CD4-positive, alpha-beta T cell treated with Interferon gamma for 1 hour (primary cell): ENCODE measurements around the gene BAZ2B.
"Not testable (repeated sequence)": the region's sequence is repeated elsewhere in the genome, so short reads cannot be mapped to it uniquely, and the experiment has no call there.

Experiments used
- DNase-seq: peaks from one replicate; pipeline ENCODE4 v3.0.0-alpha.2; 2020

BAZ2B gene

GRCh38 chr2:159456500-159457426 is 159.6 kb downstream of the BAZ2B start:
- no peak for DNase-seq

GRCh38 chr2:159455330-159455918 is 160.9 kb downstream of the BAZ2B start:
- DNase-seq: no peak

GRCh38 chr2:159454185-159454584 is 162.2 kb downstream of the BAZ2B start:
- DNase-seq: no peak

- no peak for DNase-seq
These were observed 166.2 kb downstream of the BAZ2B start for GRCh38 chr2:159450180-159450579.

- DNase-seq: no peak
These were observed 166.7 kb downstream of the BAZ2B start for GRCh38 chr2:159449504-159450124.

GRCh38 chr2:159446817-159447216 is 169.5 kb downstream of the BAZ2B start:
- no peak for DNase-seq

- no peak for DNase-seq
These were observed 170.1 kb downstream of the BAZ2B start for GRCh38 chr2:159446201-159446600.

- DNase-seq: no peak
These were observed 171.0 kb downstream of the BAZ2B start for GRCh38 chr2:159445307-159445706.

GRCh38 chr2:159444754-159445153 is 171.6 kb downstream of the BAZ2B start:
- DNase-seq: no peak

- no peak for DNase-seq
These were observed 174.0 kb downstream of the BAZ2B start for GRCh38 chr2:159442159-159442852.

GRCh38 chr2:159441182-159441581 is 175.2 kb downstream of the BAZ2B start:
- DNase-seq: no peak

GRCh38 chr2:159439421-159439820 is 176.9 kb downstream of the BAZ2B start:
- no peak for DNase-seq

- no peak for DNase-seq
These were observed 177.5 kb downstream of the BAZ2B start for GRCh38 chr2:159438720-159439353.

- no peak for DNase-seq
These were observed 178.1 kb downstream of the BAZ2B start for GRCh38 chr2:159438284-159438683.

- no peak for DNase-seq
These were observed 183.7 kb downstream of the BAZ2B start for GRCh38 chr2:159432610-159433009.

GRCh38 chr2:159427048-159427447 is 189.3 kb downstream of the BAZ2B start:
- no peak for DNase-seq

GRCh38 chr2:159419403-159419802 is 196.9 kb downstream of the BAZ2B start:
- no peak for DNase-seq

GRCh38 chr2:159411460-159411859 is 204.9 kb downstream of the BAZ2B start:
- DNase-seq: no peak

GRCh38 chr2:159410276-159410675 is 206.1 kb downstream of the BAZ2B start:
- no peak for DNase-seq

- DNase-seq: no peak
These were observed 207.1 kb downstream of the BAZ2B start for GRCh38 chr2:159409116-159409800.

- no peak for DNase-seq
These were observed 213.6 kb downstream of the BAZ2B start for GRCh38 chr2:159402790-159403189.

GRCh38 chr2:159402160-159402559 is 214.2 kb downstream of the BAZ2B start:
- not testable (repeated sequence) for DNase-seq
